OCI-LY7 (cell line): ENCODE data around the gene ECE1.

ENCODE experiments used
- CTCF ChIP-seq: fragments of 200-600 bp; sonication (generic); conservative IDR thresholded peaks from 2 replicates; pipeline ENCODE4 v1.5.1; 2014; ENCODE audit warnings: mild to moderate bottlenecking, antibody characterized with exemption, low read length, moderate library complexity, mixed read lengths
- EZH2phosphoT487 ChIP-seq: fragments of 200-600 bp; sonication (generic); IDR thresholded peaks from 2 replicates; pipeline ENCODE4 v1.6.1; 2018; ENCODE audit warnings: low read depth, borderline replicate concordance, mild to moderate bottlenecking, mixed run types, antibody characterized with exemption, low read length, moderate library complexity, mixed read lengths

GRCh38 chr1:21300774-21301173 lies 10.5 kb upstream of the ECE1 start:
- TF ChIP-seq CTCF (no peak), EZH2phosphoT487 (no peak)
